GM06990 (cell line): ENCODE results near the gene HSPG2.

Experiments used
- DNase-seq: peaks from one replicate; pipeline ENCODE4 v3.0.0-alpha.2; 2011; ENCODE audit not compliant: insufficient read length; ENCODE audit errors: extremely low read depth
- H3K27me3 ChIP-seq: replicated peaks from 2 replicates; pipeline ENCODE4 v1.6.0; 2011; ENCODE audit warnings: low read length; ENCODE audit not compliant: control insufficient read depth, insufficient read depth
- H3K36me3 ChIP-seq: 2 replicates; pipeline ENCODE4 v1.5.1; 2011; ENCODE audit warnings: low read length; ENCODE audit not compliant: control insufficient read depth, insufficient read depth
- H3K4me3 ChIP-seq: replicated peaks from 2 replicates; pipeline ENCODE4 v1.5.1; 2011; ENCODE audit warnings: low read depth, mild to moderate bottlenecking, control low read depth, low read length
- CTCF ChIP-seq: IDR thresholded peaks from 2 replicates; pipeline ENCODE4 v1.5.1; 2011; ENCODE audit warnings: low read length, control low read depth, mild to moderate bottlenecking, inconsistent platforms; ENCODE audit not compliant: insufficient read depth, poor library complexity, severe bottlenecking

HSPG2 gene

GRCh38 chr1:21878009-21878773 is 58.9 kb downstream of the HSPG2 start:
- Histone ChIP-seq H3K4me3 (no peak overlapping the region), H3K36me3 (no peaks in the 10 kb centered on the region), H3K27me3 (no peaks in the 10 kb centered on the region; the same call in none of the 2 replicates)
- TF ChIP-seq CTCF: no peak
- DNase-seq: no peak

- DNase-seq: no peak
- no peak for TF ChIP-seq CTCF
- no peaks in the 10 kb centered on the region; the same call in 1 of the 2 replicates for H3K27me3 ChIP-seq
- no peaks in the 10 kb centered on the region for H3K36me3 ChIP-seq
- no peak overlapping the region for H3K4me3 ChIP-seq
Measured at GRCh38 chr1:21876267-21876666, 60.8 kb downstream of the HSPG2 start.

GRCh38 chr1:21875621-21876063 is 61.5 kb downstream of the HSPG2 start:
- no peak for DNase-seq
- no peaks in the 10 kb centered on the region; the same call in 1 of the 2 replicates for H3K27me3 ChIP-seq
- no peak overlapping the region for H3K4me3 ChIP-seq
- no peak for TF ChIP-seq CTCF
- H3K36me3 ChIP-seq: no peaks in the 10 kb centered on the region

- no peaks in the 10 kb centered on the region for H3K36me3 ChIP-seq
- no peak for TF ChIP-seq CTCF
- H3K27me3 ChIP-seq: no peaks in the 10 kb centered on the region; the same call in 1 of the 2 replicates
- DNase-seq: no peak
- H3K4me3 ChIP-seq: no peak overlapping the region
Measured at GRCh38 chr1:21874778-21875547, 62.1 kb downstream of the HSPG2 start.

- TF ChIP-seq CTCF: no peak
- no peak for DNase-seq
- Histone ChIP-seq H3K36me3 (no peaks in the 10 kb centered on the region), H3K4me3 (no peak overlapping the region), H3K27me3 (no peaks in the 10 kb centered on the region; the same call in 1 of the 2 replicates)
Measured at GRCh38 chr1:21874328-21874727, 62.8 kb downstream of the HSPG2 start.
